ENCODE results near the gene BTC. TPM values are rescaled to one million over a fixed set of nuclear protein-coding genes. Genes with fewer than 3 reads are reported as not detected.

Gene BTC, protein sequence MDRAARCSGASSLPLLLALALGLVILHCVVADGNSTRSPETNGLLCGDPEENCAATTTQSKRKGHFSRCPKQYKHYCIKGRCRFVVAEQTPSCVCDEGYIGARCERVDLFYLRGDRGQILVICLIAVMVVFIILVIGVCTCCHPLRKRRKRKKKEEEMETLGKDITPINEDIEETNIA
- 0.68 and 3.1 TPM in 2 replicates for total RNA-seq

DNA sequence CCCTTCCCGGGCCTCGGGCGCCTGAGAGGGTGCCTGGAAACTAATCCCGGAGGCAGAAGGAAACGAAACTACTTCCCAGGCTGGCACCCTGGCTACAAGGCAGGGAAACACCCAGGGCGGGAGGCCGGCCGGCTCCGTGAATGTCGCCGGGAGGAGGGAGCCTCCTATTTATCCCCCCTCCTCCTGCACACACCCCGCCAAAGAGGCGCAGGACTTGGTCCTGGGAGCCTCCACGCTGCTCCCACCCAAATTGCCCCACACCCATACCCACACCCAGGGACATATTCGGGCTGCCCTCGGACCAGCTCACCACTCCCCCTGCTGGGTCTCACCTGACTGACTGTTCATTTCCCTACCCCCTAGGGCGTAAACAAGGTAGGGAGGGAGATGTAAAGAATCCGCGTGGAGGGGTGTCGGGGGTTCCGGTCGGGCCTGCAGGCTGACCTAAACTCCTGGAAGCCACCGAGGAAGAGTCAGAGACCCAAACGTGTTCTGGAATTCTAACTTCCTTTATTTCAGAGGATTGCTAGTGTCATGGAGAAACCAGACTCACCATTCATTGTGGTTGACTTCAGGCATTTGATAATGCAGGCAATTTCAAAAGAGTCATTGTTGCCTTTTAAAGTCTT lies at the start of gene BTC:
Gene BTC (minus strand): TSS at position 142 of the 629 bp plus-strand sequence. CDS start 198 bp downstream, outside the sequence.

Other genes starting within 250 kb of the BTC start
- under 0.01 and 0.71 TPM in 2 replicates for gene PARM1, start 138.6 kb upstream of the BTC start, total RNA-seq